LoVo (cell line): ENCODE results near the gene ESPL1.
"Not testable (repeated sequence)": the region's sequence is repeated elsewhere in the genome, so short reads cannot be mapped to it uniquely, and the experiment has no call there.

Experiments
- DNase-seq: peaks from one replicate; pipeline ENCODE4 v3.0.0-alpha.2; 2016; ENCODE audit warnings: low spot score

ESPL1 gene

GRCh38 chr12:53259891-53260290 is 8.2 kb upstream of the ESPL1 start:
- DNase-seq = no peak

GRCh38 chr12:53265783-53266182 is 2.3 kb upstream of the ESPL1 start:
- DNase-seq = no peak

GRCh38 chr12:53267306-53267998 is 647 bp upstream of the ESPL1 start:
- no peak for DNase-seq

GRCh38 chr12:53268630-53269562 is 797 bp downstream of the ESPL1 start:
- DNase-seq = no peak

GRCh38 chr12:53274445-53274844 is 6.3 kb downstream of the ESPL1 start:
- DNase-seq = no peak

GRCh38 chr12:53276511-53276910 is 8.4 kb downstream of the ESPL1 start:
- no peak for DNase-seq

GRCh38 chr12:53277981-53278380 is 9.9 kb downstream of the ESPL1 start:
- DNase-seq = no peak

GRCh38 chr12:53279283-53279869 is 11.3 kb downstream of the ESPL1 start:
- no peak for DNase-seq

GRCh38 chr12:53279888-53280498 is 11.9 kb downstream of the ESPL1 start:
- DNase-seq = no peak

GRCh38 chr12:53286448-53286847 is 18.3 kb downstream of the ESPL1 start:
- DNase-seq = no peak

- peak; percentile 70 for DNase-seq
Measured at GRCh38 chr12:53287741-53288216, 19.7 kb downstream of the ESPL1 start.

GRCh38 chr12:53288322-53288721 is 20.2 kb downstream of the ESPL1 start:
- no peak for DNase-seq

GRCh38 chr12:53289891-53290290 is 21.8 kb downstream of the ESPL1 start:
- no peak for DNase-seq

- DNase-seq = no peak
Measured at GRCh38 chr12:53290661-53291060, 22.6 kb downstream of the ESPL1 start.

GRCh38 chr12:53292426-53292825 is 24.3 kb downstream of the ESPL1 start:
- DNase-seq = no peak

- peak; percentile 89 for DNase-seq
Measured at GRCh38 chr12:53295070-53295890, 27.2 kb downstream of the ESPL1 start, which contains the start of gene PFDN5. TSS of gene PFDN5 (plus strand) at chr12:53295542. CDS start at chr12:53295568, 26 bp downstream.

GRCh38 chr12:53295891-53296219 is 27.8 kb downstream of the ESPL1 start:
- no peak for DNase-seq

GRCh38 chr12:53297106-53297505 is 29.0 kb downstream of the ESPL1 start:
- DNase-seq = not testable (repeated sequence)

- no peak for DNase-seq
Measured at GRCh38 chr12:53298164-53298563, 30.1 kb downstream of the ESPL1 start.

GRCh38 chr12:53299101-53299453 is 31.0 kb downstream of the ESPL1 start:
- peak; percentile 60 for DNase-seq

GRCh38 chr12:53299454-53300180 is 31.5 kb downstream of the ESPL1 start, which contains the start of gene MYG1:
TSS of gene MYG1 (plus strand) at chr12:53299695. CDS start at chr12:53299738, 43 bp downstream.
- DNase-seq = peak; percentile 92
